Tibial artery (tissue), 4 donors: ENCODE results near the gene EIF2D.

Experiments used
- DNase-seq, 2 donors: peaks; one replicate each; pipeline ENCODE4 v3.0.0-alpha.2; 2019
- H3K27ac ChIP-seq, 2 donors: fragments of 200-600 bp; sonication (generic) in 1 of 2; 1 replicate in 1 of 2; 2 replicates in 1 of 2; pipeline ENCODE4 v1.5.1; 2018 to 2019; ENCODE audit warnings: mild to moderate bottlenecking in 1 of 2
- H3K27me3 ChIP-seq, 2 donors: fragments of 200-600 bp; sonication (generic) in 1 of 2; one replicate each; pipeline versions ENCODE4 v1.5.1 to v1.6.0; 2016 to 2019
- H3K36me3 ChIP-seq, 3 donors: fragments of 200-600 bp; sonication (generic) in 2 of 3; one replicate each; pipeline ENCODE4 v1.5.1; 2016 to 2019; ENCODE audit warnings: mild to moderate bottlenecking in 2 of 3
- H3K4me1 ChIP-seq, 4 donors: fragments of 200-600 bp; sonication (generic) in 2 of 4; 1 replicate in 3 of 4; 2 replicates in 1 of 4; pipeline ENCODE4 v1.5.1; 2016 to 2019
- H3K4me3 ChIP-seq, 2 donors: fragments of 200-600 bp; sonication (generic) in 1 of 2; 1 replicate in 1 of 2; 2 replicates in 1 of 2; pipeline ENCODE4 v1.5.1; 2018 to 2019; ENCODE audit warnings: mild to moderate bottlenecking in 2 of 2
- H3K9me3 ChIP-seq, 3 donors: fragments of 200-600 bp; sonication (generic) in 1 of 3; one replicate each; pipeline ENCODE4 v1.5.1; 2016 to 2019
- intact Hi-C: fragments of 100-400 bp; cut with DNase I; formaldehyde crosslinking; loops from one replicate; pipeline ENCODE4 v1.15.0; 2023; ENCODE audit warnings: low total_unique reads
- TF ChIP-seq, protein P1 (sequence below), 2 experiments: fragments of 200-600 bp in 1 of 2; fragments of 450-650 bp in 1 of 2; IDR thresholded peaks; one replicate each; pipeline ENCODE4 v1.5.1; 2017 to 2019; ENCODE audit warnings: antibody characterized with exemption in 2 of 2, mild to moderate bottlenecking in 1 of 2, moderate library complexity in 1 of 2

The EIF2D gene

DNA sequence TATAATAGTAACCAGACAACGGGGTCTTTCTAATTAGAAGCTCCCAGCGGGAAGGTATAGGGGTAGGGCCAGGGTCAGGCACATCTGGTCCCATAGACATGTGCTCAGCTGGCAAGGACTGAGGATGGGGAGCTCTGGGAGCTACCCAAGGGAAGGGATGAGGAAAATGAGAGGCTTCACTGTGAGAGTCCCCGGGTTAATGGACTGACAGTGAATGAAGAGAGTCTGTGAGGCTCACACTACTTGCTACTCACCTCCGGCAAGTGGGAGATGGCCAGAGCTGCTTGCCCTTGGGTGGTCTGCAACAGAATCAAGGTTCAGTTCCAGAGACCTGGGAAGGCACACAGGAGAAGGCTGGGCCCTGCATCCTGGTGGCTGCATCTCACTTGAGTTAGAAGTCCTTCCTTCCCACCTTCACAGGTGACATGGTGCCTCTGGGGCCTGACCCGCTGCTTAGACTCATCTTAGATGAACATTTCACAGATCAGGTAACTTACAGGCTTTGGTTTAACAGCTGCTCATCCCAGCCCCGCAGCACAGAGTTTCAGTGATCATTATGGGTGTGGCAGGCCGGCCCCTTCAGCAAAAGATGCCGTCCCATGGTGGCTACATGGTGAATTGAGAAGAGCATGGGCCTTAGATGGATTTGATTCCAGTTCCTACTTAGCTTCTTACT, 31.7 kb downstream of the EIF2D start:
- peaks cover 0 to 16% (median 1%) of the 10 kb centered on the region in 4 donors for H3K4me1 ChIP-seq
- TF ChIP-seq, protein P1, sequence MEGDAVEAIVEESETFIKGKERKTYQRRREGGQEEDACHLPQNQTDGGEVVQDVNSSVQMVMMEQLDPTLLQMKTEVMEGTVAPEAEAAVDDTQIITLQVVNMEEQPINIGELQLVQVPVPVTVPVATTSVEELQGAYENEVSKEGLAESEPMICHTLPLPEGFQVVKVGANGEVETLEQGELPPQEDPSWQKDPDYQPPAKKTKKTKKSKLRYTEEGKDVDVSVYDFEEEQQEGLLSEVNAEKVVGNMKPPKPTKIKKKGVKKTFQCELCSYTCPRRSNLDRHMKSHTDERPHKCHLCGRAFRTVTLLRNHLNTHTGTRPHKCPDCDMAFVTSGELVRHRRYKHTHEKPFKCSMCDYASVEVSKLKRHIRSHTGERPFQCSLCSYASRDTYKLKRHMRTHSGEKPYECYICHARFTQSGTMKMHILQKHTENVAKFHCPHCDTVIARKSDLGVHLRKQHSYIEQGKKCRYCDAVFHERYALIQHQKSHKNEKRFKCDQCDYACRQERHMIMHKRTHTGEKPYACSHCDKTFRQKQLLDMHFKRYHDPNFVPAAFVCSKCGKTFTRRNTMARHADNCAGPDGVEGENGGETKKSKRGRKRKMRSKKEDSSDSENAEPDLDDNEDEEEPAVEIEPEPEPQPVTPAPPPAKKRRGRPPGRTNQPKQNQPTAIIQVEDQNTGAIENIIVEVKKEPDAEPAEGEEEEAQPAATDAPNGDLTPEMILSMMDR (IDR thresholded peaks at IDR 0.05) = no peak
- no peak overlapping the region for H3K4me3 ChIP-seq
- H3K27ac ChIP-seq = peak overlapping the region in 1 of 2 donors; percentile 44
- no peak for DNase-seq
- H3K36me3 ChIP-seq = peaks cover 4 to 16% (median 14%) of the 10 kb centered on the region in 3 donors
- intact Hi-C loops = loop anchor here (5.0 kb wide), 1 partner anchor 33 kb away; no protein-coding TSS in a partner anchor
- no peaks in the 10 kb centered on the region for H3K9me3 ChIP-seq
- no peaks in the 10 kb centered on the region for H3K27me3 ChIP-seq

DNA sequence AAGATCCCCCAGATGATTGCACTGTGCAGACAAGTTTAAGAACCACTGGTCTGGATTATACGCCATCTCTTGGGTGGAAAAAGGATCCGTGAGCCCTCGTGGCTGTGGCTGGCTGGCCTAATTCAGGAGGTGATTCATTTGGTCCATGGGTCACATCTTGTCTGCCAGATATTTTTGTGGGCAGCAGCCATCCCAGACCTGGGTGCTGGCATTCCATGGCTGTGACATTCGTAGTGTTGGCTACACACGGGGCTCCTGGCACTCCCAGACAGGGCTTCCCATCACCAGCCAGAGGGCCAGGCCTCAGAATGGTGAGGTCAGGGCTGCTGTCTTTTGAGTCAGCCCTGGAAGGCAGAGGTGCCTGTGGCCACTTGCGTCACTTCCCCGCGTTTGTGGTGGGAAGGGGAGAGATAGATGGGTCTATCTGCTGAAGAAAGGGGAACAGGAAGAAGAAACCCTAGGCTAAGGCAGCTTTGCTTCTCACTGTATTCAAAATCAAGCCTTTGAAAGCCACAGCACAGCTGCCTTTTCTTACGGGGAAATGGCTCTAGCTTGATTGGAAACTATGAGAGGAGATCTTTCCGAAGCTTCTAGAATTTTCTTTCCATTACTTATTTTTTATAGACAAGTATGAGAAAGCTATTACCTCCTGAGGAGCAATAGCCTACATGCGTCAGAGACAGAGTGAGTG, 32.4 kb downstream of the EIF2D start:
- Histone ChIP-seq H3K9me3 (no peaks in the 10 kb centered on the region), H3K36me3 (peaks cover 4 to 9% (median 8%) of the 10 kb centered on the region in 3 donors), H3K27ac (peak overlapping the region in 1 of 2 donors; percentile 44), H3K4me3 (no peak overlapping the region), H3K27me3 (no peaks in the 10 kb centered on the region), H3K4me1 (peaks cover 0 to 16% (median 1%) of the 10 kb centered on the region in 4 donors)
- intact Hi-C loops = loop anchor here (5.0 kb wide), 1 partner anchor 33 kb away; no protein-coding TSS in a partner anchor
- peak; percentile 79 to 81 for DNase-seq
- TF ChIP-seq, protein P1 (IDR thresholded peaks at IDR 0.05) = no peak

DNA sequence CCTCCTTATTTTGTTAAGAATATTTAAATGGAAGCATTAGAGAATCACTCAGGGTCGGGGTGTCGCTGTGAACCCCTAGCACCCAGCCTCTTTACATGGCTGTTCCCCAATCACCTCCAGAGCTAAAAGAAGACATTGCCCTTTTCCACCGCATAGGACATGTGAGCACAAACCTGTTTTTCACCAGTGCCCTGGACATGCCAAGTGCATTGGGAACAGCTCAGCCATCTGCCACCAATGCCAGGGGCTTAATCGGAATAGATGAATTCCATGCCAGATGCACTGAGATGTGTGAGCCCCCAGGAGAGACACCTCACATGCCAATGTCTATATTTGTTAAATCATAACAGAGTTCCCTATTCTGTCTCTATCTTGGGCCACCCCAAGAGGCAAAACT, 33.3 kb downstream of the EIF2D start:
- Histone ChIP-seq H3K4me1 (peaks cover 0 to 16% (median 1%) of the 10 kb centered on the region in 4 donors), H3K36me3 (peaks cover 0 to 2% (median under 1%) of the 10 kb centered on the region in 3 donors), H3K9me3 (no peaks in the 10 kb centered on the region), H3K27me3 (no peaks in the 10 kb centered on the region), H3K27ac (no peak overlapping the region), H3K4me3 (no peak overlapping the region)
- intact Hi-C loops = no loop called here
- DNase-seq = no peak
- TF ChIP-seq, protein P1 (IDR thresholded peaks at IDR 0.05) = no peak

DNA sequence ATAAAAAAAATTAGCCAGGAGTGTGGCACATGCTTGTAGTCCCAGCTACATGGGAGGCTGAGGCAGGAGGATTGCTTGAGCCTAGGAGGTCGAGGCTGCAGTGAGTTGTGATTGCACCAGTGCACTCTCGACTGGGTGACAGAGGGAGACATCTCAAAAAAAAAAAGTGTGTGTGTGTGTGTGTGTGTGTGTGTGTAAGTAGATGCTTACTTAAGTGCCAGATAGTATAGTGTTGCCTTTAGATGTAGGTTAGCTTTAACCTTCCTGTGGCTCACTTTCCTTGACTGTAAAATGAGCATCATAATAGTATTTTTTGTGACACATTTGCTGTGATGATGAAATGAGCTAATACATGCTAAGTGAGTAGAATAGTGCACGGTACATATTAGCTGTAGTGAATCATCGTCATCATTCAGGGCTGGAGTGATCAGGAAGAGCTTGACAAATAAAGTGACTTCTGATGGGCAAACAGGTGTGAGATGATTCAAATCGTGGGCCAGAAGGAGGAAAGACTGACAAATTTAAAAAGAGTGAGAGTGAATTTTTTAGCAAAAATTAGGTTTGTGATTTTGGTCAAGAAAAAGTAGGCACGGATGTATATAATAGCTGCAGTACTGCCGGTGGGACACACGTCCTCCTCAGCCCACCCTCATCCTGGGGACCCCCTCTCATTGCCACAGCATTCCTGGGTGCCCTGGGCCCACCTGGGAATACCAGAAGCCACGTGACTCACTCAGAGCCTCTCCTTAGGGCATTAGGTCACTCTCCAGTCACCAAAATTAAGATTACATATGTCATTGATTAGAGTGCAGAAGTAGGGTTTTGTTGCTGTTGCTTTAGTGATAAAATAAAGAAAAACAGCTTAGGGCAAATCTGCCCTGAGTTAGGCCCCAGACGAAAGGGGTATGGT, 33.9 kb downstream of the EIF2D start:
- Histone ChIP-seq H3K36me3 (no peaks in the 10 kb centered on the region), H3K27me3 (no peaks in the 10 kb centered on the region), H3K9me3 (no peaks in the 10 kb centered on the region), H3K4me3 (no peak overlapping the region), H3K4me1 (peaks cover 0 to 14% (median 1%) of the 10 kb centered on the region in 4 donors), H3K27ac (no peak overlapping the region)
- TF ChIP-seq, protein P1 (IDR thresholded peaks at IDR 0.05) = no peak
- intact Hi-C loops = no loop called here
- DNase-seq = no peak

DNA sequence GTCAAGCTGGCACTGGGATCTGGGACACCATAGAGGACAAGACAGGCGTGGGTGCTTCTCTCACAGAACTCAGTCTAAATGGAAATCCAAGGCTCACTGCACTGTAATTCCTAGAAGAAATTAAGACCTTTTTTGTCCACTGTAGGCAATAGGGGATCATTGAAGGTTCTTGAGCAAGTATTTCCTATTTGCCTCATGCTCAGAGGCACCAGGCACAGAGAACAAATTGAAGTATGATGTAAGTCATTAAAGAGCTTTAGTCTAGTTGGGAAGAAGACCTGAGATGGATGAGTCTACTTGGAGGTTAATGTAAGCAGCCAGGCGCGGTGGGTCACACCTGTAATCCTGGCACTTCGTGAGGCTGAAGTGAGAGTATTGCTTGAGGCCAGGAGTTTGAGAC, 34.6 kb downstream of the EIF2D start:
- H3K27ac ChIP-seq = no peak overlapping the region
- intact Hi-C loops = no loop called here

More for the DNA sequence above, 34.6 kb downstream of the EIF2D start:
- TF ChIP-seq, protein P1 (IDR thresholded peaks at IDR 0.05) = no peak
- Histone ChIP-seq H3K27me3 (no peaks in the 10 kb centered on the region), H3K4me1 (peaks cover 0 to 12% (median 1%) of the 10 kb centered on the region in 4 donors), H3K4me3 (no peak overlapping the region), H3K36me3 (no peaks in the 10 kb centered on the region), H3K9me3 (no peaks in the 10 kb centered on the region)
- DNase-seq = no peak
